Umbilical cord (tissue), 2 donors: ENCODE results near the gene CNIH1. TPM values are rescaled to one million over a fixed set of nuclear protein-coding genes. Genes with fewer than 3 reads are reported as not detected.
"Not testable (repeated sequence)": the region's sequence is repeated elsewhere in the genome, so short reads cannot be mapped to it uniquely, and the experiment has no call there.

Experiments used
- DNase-seq: peaks from one replicate; pipeline ENCODE4 v3.0.0-alpha.2; 2015; ENCODE audit warnings: low spot score
- total RNA-seq: library from RNA; depleted of rRNA; stranded (reverse); fragments of >200 nt; gene quantifications from one replicate; pipeline ENCODE4 v1.2.3, GENCODE V29; 2014; ENCODE audit warnings: low replicate concordance; ENCODE audit not compliant: insufficient read depth

CNIH1 gene
- total RNA-seq, 1 donor from 2014 or later = 112 TPM

DNA sequence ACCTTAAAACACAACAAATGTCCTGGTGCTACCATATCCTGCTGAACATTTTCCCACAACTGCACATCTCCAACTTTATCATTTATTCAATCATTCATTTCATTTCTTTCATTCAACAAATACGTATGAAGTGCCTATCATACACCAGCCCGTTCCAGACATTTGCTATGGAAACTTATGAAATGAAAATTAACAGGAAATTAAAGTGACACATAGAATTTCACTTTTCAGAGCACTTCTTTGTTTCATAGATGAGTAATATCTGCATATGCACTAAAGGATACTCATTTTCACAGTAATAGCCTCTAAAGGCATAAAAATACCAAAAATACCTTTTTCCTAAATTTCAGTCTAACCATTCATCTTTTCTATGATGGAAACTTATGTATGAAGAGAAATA is 12.6 kb downstream of the CNIH1 start:
- no peak for DNase-seq

- DNase-seq = no peak
These were observed 13.3 kb downstream of the CNIH1 start for GRCh38 chr14:54427871-54428270.

DNA sequence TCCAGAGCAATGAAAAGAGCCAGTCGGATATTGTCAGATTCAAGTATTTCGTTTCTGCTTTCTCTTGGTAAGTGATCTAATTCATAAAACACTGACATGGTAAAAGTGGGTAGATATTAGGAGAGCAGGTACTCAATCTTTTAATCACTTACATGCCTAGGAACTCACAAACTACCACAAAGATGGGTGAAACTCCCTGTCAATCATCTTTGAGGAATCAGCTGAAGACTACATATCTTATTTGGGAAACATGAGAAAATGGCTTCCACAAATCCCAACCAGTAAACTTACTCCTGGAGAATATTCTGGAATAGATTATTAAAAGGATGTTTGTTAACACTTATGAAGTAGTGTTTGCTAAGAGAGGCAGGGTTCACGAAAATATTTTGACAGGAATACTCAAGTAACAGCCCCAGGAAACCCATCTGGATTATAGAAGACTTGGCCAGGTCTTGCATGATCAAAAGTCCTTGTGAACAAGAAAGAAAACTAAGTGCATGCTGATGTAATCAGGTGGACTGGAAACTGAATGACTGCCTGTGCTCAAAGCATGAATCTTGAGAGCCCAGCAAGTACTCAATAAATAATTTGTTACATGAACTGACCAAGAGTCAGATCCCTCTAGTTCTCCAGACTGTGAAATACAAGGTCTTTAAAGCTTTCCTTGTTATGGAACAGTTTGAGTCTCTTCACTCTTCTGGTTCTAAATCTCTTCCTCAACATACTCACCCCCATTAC is 15.5 kb downstream of the CNIH1 start:
- DNase-seq = no peak

GRCh38 chr14:54425068-54425467 is 16.1 kb downstream of the CNIH1 start:
- no peak for DNase-seq

DNA sequence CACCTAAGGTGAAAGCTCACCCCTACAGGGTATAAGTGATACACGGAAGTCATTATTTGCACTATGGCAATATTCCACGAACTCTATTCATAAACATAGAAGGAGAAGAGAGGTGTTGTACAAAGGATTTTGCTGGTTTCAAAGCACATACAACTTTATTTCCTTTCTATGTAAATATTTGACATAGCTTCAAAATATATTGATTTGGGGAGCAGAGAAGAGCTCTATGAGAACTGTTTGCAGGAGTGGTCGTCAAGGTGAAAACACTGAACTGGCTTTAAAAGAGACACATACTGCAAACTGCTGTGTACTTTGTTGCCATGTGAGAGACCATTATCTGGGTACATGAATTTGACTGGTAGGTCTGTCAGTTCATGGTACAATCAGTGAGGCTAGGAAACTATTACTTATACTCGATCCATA is 16.7 kb downstream of the CNIH1 start:
- no peak for DNase-seq

- no peak for DNase-seq
These were observed 17.2 kb downstream of the CNIH1 start for GRCh38 chr14:54423991-54424390.

- peak; percentile 32 for DNase-seq
These were observed 20.6 kb downstream of the CNIH1 start for GRCh38 chr14:54420478-54421142.

GRCh38 chr14:54411371-54411770 is 29.8 kb downstream of the CNIH1 start:
- no peak for DNase-seq

DNA sequence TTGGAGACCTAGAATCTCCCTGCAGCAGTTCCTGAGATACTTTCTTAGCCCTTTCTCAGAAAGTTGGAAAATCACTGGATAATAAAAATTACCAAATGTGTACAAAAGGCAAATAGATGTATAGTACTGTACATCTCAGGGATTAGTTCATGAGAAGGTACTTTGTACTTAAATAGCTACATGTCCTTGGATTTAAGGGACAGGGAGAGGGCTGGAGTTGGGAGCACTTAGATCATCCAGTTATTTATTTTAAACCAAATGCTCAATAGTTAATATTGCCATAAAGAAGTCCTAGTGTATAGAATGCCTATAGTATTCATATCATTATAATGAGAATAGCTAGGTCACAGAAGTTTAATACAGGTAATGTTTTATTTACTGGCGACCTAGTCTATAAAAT is 31.0 kb downstream of the CNIH1 start:
- no peak for DNase-seq

DNA sequence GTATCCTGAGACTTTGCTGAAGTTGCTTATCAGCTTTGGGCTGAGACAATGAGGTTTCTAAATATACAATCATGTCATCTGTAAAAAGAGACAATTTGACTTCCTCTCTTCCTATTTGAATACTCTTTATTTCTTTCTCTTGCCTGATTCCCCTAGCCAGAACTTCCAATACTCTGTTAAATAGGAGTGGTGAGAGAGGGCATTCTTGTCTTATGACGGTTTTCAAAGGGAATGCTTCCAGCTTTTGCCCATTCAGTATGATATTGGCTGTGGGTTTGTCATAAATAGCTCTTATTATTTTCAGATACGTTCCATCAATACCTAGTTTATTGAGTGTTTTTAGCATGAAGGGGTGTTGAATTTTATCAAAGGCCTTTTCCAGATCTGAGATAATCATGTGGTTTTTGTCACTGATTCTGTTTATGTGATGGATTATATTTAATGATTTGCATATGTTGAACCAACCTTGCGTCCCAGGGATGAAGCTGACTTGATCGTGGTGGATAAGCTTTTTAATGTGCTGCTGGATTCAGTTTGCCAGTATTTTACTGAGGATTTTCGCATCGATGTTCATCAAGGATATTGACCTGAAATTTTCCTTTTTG is 37.7 kb downstream of the CNIH1 start:
- not testable (repeated sequence) for DNase-seq

- no peak for DNase-seq
These were observed 41.6 kb downstream of the CNIH1 start for GRCh38 chr14:54399560-54399959.

- DNase-seq = peak; percentile 100
These were observed 44.5 kb downstream of the CNIH1 start, which contains the start of gene CDKN3 for GRCh38 chr14:54396493-54397335. TSS of gene CDKN3 (plus strand) at chr14:54397007. CDS start at chr14:54397069, 62 bp downstream.

GRCh38 chr14:54396183-54396492 is 45.0 kb downstream of the CNIH1 start:
- no peak for DNase-seq

DNA sequence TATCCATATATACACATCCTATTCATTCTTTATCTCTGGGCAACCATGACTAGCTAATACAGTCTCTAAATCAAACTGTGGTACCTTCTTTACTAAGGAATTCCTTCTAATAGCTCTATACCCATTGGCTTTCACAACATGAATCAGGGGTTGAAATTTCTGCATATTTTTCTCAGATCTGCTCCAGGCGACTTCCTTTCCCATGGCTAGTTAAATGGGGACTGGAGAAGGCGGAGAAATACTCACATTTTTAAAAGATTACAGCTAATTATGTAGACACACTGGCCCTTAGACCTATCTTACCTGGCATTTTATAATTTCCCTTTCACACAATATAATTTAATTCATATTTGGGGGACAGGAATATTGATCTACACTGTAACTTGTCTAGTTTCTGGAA is 45.5 kb downstream of the CNIH1 start:
- no peak for DNase-seq

- DNase-seq = no peak
These were observed 45.9 kb downstream of the CNIH1 start for GRCh38 chr14:54395284-54395683.

- DNase-seq = no peak
These were observed 46.6 kb downstream of the CNIH1 start for GRCh38 chr14:54394596-54394995.

DNA sequence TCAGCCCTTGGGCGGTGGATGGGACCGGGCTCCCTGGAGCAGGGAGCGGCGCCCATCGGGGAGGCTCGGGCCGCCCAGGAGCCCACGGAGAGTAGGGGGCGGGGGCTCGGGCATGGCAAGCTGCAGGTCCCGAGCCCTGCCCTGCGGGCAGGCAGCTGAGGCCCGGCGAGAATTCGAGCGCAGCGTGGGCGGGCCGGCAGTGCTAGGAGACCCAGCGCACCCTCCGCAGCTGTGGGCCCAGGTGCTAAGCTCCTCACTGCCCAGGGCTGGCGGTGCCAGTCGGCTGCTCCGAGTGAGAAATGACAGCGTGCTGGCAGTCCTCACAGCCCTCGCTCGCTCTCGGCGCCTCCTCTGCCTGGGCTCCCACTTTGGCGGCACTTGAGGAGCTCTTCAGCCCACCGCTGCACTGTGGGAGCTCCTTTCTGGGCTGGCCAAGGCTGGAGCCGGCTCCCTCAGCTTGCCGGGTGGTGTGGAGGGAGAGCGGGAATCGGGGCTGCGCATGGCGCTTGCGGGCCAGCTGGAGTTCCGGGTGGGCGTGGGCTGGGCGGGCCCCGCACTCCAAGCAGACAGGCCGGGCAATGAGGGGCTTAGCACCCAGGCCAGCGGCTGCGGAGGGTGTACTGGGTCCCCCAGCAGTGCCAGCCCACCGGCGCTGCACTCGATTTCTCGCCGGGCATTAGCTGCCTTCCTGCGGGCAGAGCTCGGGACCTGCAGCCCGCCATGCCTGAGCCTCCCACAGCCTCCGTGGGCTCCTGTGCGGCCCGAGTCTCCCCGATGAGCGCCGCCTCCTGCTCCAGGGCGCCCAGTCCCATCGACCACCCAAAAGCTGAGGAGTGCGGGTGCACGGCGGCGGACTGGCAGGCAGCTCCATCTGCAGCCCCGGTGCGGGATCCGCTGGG is 47.9 kb downstream of the CNIH1 start:
- not testable (repeated sequence) for DNase-seq

GRCh38 chr14:54392131-54392859 is 48.9 kb downstream of the CNIH1 start:
- DNase-seq = no peak

GRCh38 chr14:54387328-54387727 is 53.8 kb downstream of the CNIH1 start:
- DNase-seq = no peak

DNA sequence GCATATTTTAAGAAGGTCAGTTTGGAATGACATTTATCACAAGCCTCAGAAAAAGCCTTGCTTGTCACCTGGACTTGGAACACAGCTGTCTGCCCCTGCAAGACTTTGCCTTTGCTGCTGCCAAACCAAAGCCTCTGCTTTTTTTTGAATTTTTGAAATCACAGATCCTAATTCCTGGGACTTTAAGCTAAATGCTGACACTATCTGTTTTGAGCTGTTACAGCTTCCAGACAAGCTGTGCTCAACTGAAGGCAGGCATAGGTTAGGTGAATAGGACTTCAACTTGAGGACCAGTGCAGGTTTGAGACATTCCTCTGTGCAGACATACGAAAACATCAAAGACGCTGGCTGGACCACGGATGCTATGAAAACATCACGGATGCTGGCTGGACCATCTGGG is 55.6 kb downstream of the CNIH1 start:
- DNase-seq = peak; percentile 73
